Keratinocyte (primary cell): ENCODE data around the gene KCNQ2. TPM values are rescaled to one million over a fixed set of nuclear protein-coding genes. Genes with fewer than 3 reads are reported as not detected.

Experiments used
- DNase-seq: peaks from one replicate; pipeline ENCODE4 v3.0.0-alpha.2; 2011; ENCODE audit warnings: low read depth, missing footprints, low spot score
- FAIRE-seq: peaks from 2 replicates; lab custom pipeline; 2011; peaks lifted over from hg19 to GRCh38; lab: Jason Lieb, UNC
- H2AFZ ChIP-seq: 2 replicates; pipeline ENCODE4 v1.6.0; 2012; ENCODE audit warnings: low read length, control low read depth, inconsistent platforms; ENCODE audit not compliant: control insufficient read depth
- H3K27ac ChIP-seq: 2 replicates; pipeline ENCODE4 v1.5.1; 2011; ENCODE audit warnings: low read length; ENCODE audit not compliant: control insufficient read depth, insufficient read depth
- H3K27me3 ChIP-seq: 3 replicates; pipeline ENCODE4 v1.6.0; 2011; ENCODE audit warnings: low read length; ENCODE audit not compliant: control insufficient read depth, insufficient read depth; ENCODE audit errors: extremely low read depth
- H3K36me3 ChIP-seq, 2 experiments: 2 replicates in 1 of 2; 3 replicates in 1 of 2; pipeline ENCODE4 v1.5.1; 2011; ENCODE audit warnings: low read length in 2 of 2, mild to moderate bottlenecking in 1 of 2; ENCODE audit not compliant: control insufficient read depth in 2 of 2, insufficient read depth in 2 of 2; ENCODE audit errors: extremely low read depth in 1 of 2
- H3K4me1 ChIP-seq: 3 replicates; pipeline ENCODE4 v1.5.1; 2011; ENCODE audit warnings: low read length; ENCODE audit not compliant: control insufficient read depth, insufficient read depth; ENCODE audit errors: extremely low read depth
- H3K4me2 ChIP-seq: 3 replicates; pipeline ENCODE4 v1.6.0; 2011; ENCODE audit warnings: low read depth, low read length; ENCODE audit not compliant: control insufficient read depth, insufficient read depth; ENCODE audit errors: extremely low read depth
- H3K4me3 ChIP-seq, 3 experiments: fragments of 200-600 bp in 1 of 3; sonication (generic) in 1 of 3; 2 replicates in 2 of 3; 3 replicates in 1 of 3; pipeline ENCODE4 v1.5.1; 2011 to 2016; ENCODE audit warnings: low read length in 3 of 3, mild to moderate bottlenecking in 3 of 3, control low read depth in 2 of 3, inconsistent platforms in 1 of 3, low read depth in 1 of 3, mixed read lengths in 1 of 3, mixed run types in 1 of 3, moderate library complexity in 1 of 3; ENCODE audit not compliant: control insufficient read depth in 2 of 3, insufficient read depth in 2 of 3; ENCODE audit errors: extremely low read depth in 1 of 3
- H3K79me2 ChIP-seq: 2 replicates; pipeline ENCODE4 v1.6.0; 2012; ENCODE audit warnings: low read length; ENCODE audit not compliant: control insufficient read depth, insufficient read depth
- H3K9ac ChIP-seq: 3 replicates; pipeline ENCODE4 v1.6.0; 2011; ENCODE audit warnings: low read length; ENCODE audit not compliant: control insufficient read depth, insufficient read depth; ENCODE audit errors: extremely low read depth
- H3K9me1 ChIP-seq: 3 replicates; pipeline ENCODE4 v1.6.0; 2011; ENCODE audit warnings: low read length; ENCODE audit not compliant: control insufficient read depth, insufficient read depth; ENCODE audit errors: extremely low read depth
- H3K9me3 ChIP-seq: 2 replicates; pipeline ENCODE4 v1.5.1; 2012; ENCODE audit warnings: low read depth, low read length; ENCODE audit not compliant: control insufficient read depth
- H4K20me1 ChIP-seq: 3 replicates; pipeline ENCODE4 v1.6.0; 2011; ENCODE audit warnings: low read length; ENCODE audit not compliant: control insufficient read depth, insufficient read depth; ENCODE audit errors: extremely low read depth
- CTCF ChIP-seq, 3 experiments: IDR thresholded peaks in 1 of 3; conservative IDR thresholded peaks in 1 of 3; optimal IDR thresholded peaks in 1 of 3; 2 replicates in 2 of 3; 3 replicates in 1 of 3; pipeline versions ENCODE3 to v1.5.1; 2011; ENCODE audit warnings: low read length in 3 of 3, mild to moderate bottlenecking in 3 of 3, moderate library complexity in 2 of 3, control low read depth in 1 of 3, inconsistent platforms in 1 of 3; ENCODE audit not compliant: insufficient read depth in 2 of 3; ENCODE audit errors: extremely low read depth in 1 of 3
- EZH2 ChIP-seq: IDR thresholded peaks from one replicate; pipeline ENCODE4 v1.6.1; 2012; ENCODE audit warnings: inconsistent platforms, mild to moderate bottlenecking, low read length, moderate library complexity
- dilution Hi-C: fragments of 300-500 bp; cut with MboI; formaldehyde crosslinking; loops from one replicate; pipeline ENCODE4 v1.7.0; 2020; ENCODE audit warnings: low sequenced_read_pairs; ENCODE audit not compliant: extremely low pct_ligation_motif_present
- polyA minus RNA-seq, 3 experiments: library from RNA; depleted of rRNA, polyadenylated mRNA; stranded (reverse); fragments of >200 nt; gene quantifications; 1 replicate in 1 of 3; 2 replicates in 1 of 3; 3 replicates in 1 of 3; pipeline ENCODE4 v1.2.3, GENCODE V29; 2011
- polyA plus RNA-seq, 5 experiments: library from polyadenylated mRNA; depleted of rRNA in 3 of 5; stranded (reverse) in 3 of 5; stranded (forward) in 1 of 5; unstranded in 1 of 5; fragments of >200 nt; gene quantifications; 1 replicate in 1 of 5; 2 replicates in 3 of 5; 3 replicates in 1 of 5; pipeline versions ENCODE4 v1.2.1 to v1.2.3, GENCODE V29; 2011 to 2012; ENCODE audit warnings: missing spikeins in 2 of 5, low read depth in 1 of 5, low replicate concordance in 1 of 5

The KCNQ2 gene
- polyA plus RNA-seq: 0.12 TPM in 1 of 3 replicates, not detected in the others
- not detected for polyA plus RNA-seq (2011; ENCODE audit: low read depth)
- 0.09 TPM in 1 of 2 replicates, not detected in the other for polyA plus RNA-seq (2011; cell fraction: cytosol; rRNA removed)
- 0.18 and 0.28 TPM in 2 replicates for polyA plus RNA-seq (2011; cell fraction: nucleus; rRNA removed)
- polyA plus RNA-seq (2012; ENCODE audit: low replicate concordance): not detected in 2 replicates
- not detected in 3 replicates for polyA minus RNA-seq
- polyA minus RNA-seq (2011; cell fraction: cytosol; rRNA and poly(A)+ RNA removed): not detected
- polyA minus RNA-seq (2011; cell fraction: nucleus; rRNA and poly(A)+ RNA removed): not detected in 2 replicates

GRCh38 chr20:63471981-63472831 lies at the start of gene KCNQ2:
TSS of gene KCNQ2 (minus strand) at chr20:63472655. CDS start at chr20:63472463, 192 bp downstream.
- Histone ChIP-seq H4K20me1 (peaks cover 2% of the 10 kb centered on the region), H3K9me3 (no peaks in the 10 kb centered on the region), H3K4me1 (no peaks in the 10 kb centered on the region), H3K79me2 (no peaks in the 10 kb centered on the region), H3K4me2 (no peak within 1 kb of the TSS), H3K36me3 (no peaks in the 10 kb centered on the region), H2AFZ (no peak within 1 kb of the TSS), H3K4me3 (no peak within 1 kb of the TSS), H3K9me1 (no peaks in the 10 kb centered on the region), H3K27me3 (peaks cover 82% of the 10 kb centered on the region), H3K9ac (no peak within 1 kb of the TSS), H3K27ac (no peak within 1 kb of the TSS)
- peak; percentile 99 for TF ChIP-seq EZH2
- TF ChIP-seq CTCF (optimal IDR thresholded peaks at IDR 0.05 in 1 of 3, IDR thresholded peaks at IDR 0.05 in 1 of 3, conservative IDR thresholded peaks at IDR 0.05 in 1 of 3; ENCODE audit: extremely low read depth in 1 of 3, insufficient read depth in 2 of 3, low read length in 3 of 3): no peak
- dilution Hi-C loops: no loop called here
- DNase-seq (no peak), FAIRE-seq (no peak)

- FAIRE-seq (no peak), DNase-seq (no peak)
- H3K9me1 ChIP-seq: no peaks in the 10 kb centered on the region
- peaks cover 11 to 19% of the 10 kb centered on the region in 2 experiments for H3K36me3 ChIP-seq
- peaks cover 16% of the 10 kb centered on the region for H4K20me1 ChIP-seq
- dilution Hi-C loops: no loop called here
- H2AFZ ChIP-seq: no peak overlapping the region
- peaks cover 20% of the 10 kb centered on the region for H3K79me2 ChIP-seq
- peak overlapping the region; percentile 72 to 96 (median 79) for H3K4me3 ChIP-seq
- H3K4me1 ChIP-seq: peaks cover 10% of the 10 kb centered on the region
- peak overlapping the region; percentile 86 for H3K9ac ChIP-seq
- peak overlapping the region; percentile 76 for H3K4me2 ChIP-seq
- no peak for TF ChIP-seq CTCF (optimal IDR thresholded peaks at IDR 0.05 in 1 of 3, IDR thresholded peaks at IDR 0.05 in 1 of 3, conservative IDR thresholded peaks at IDR 0.05 in 1 of 3; ENCODE audit: extremely low read depth in 1 of 3, insufficient read depth in 2 of 3, low read length in 3 of 3)
- TF ChIP-seq EZH2: no peak
- H3K27me3 ChIP-seq: no peaks in the 10 kb centered on the region
- H3K9me3 ChIP-seq: peaks cover 6% of the 10 kb centered on the region
- peak overlapping the region; percentile 52 for H3K27ac ChIP-seq
Measured at GRCh38 chr20:63521602-63522001, 49.1 kb upstream of the KCNQ2 start.
